Subcutaneous abdominal adipose tissue (tissue), 5 donors: ENCODE results near the gene ZC3H7A.

Source experiments
- H3K27ac ChIP-seq: one replicate; pipeline ENCODE4 v1.7.0; 2013; ENCODE audit warnings: low read depth, mild to moderate bottlenecking, inconsistent platforms, low read length, moderate library complexity
- H3K27me3 ChIP-seq, 5 donors: one replicate each; pipeline ENCODE4 v1.7.0; 2013; ENCODE audit warnings: low read length in 5 of 5, inconsistent platforms in 1 of 5; ENCODE audit not compliant: control insufficient read depth in 5 of 5, insufficient read depth in 4 of 5
- H3K36me3 ChIP-seq, 5 donors: one replicate each; pipeline ENCODE4 v1.7.0; 2013; ENCODE audit warnings: low read length in 5 of 5; ENCODE audit not compliant: control insufficient read depth in 5 of 5, insufficient read depth in 5 of 5
- H3K4me1 ChIP-seq, 5 donors: one replicate each; pipeline ENCODE4 v1.7.0; 2013; ENCODE audit warnings: low read length in 5 of 5, mild to moderate bottlenecking in 3 of 5, moderate library complexity in 1 of 5; ENCODE audit not compliant: control insufficient read depth in 5 of 5, insufficient read depth in 5 of 5
- H3K4me3 ChIP-seq, 5 donors: one replicate each; pipeline ENCODE4 v1.7.0; 2013; ENCODE audit warnings: low read length in 5 of 5, low read depth in 1 of 5
- H3K9ac ChIP-seq, 5 donors: one replicate each; pipeline ENCODE4 v1.7.0; 2013; ENCODE audit warnings: low read length in 5 of 5, mild to moderate bottlenecking in 4 of 5, moderate library complexity in 3 of 5
- H3K9me3 ChIP-seq, 5 donors: one replicate each; pipeline ENCODE4 v1.7.0; 2013; ENCODE audit warnings: low read length in 5 of 5; ENCODE audit not compliant: control insufficient read depth in 5 of 5
- donor health status: healthy.
- donor health status: healthy.
- donor health status: healthy.
- donor health status: healthy.
- donor health status: healthy.

ZC3H7A gene

GRCh38 chr16:11781773-11782172, 15.3 kb downstream of the ZC3H7A start:
- Histone ChIP-seq H3K27me3 (no peaks in the 10 kb centered on the region), H3K27ac (no peak overlapping the region), H3K36me3 (peaks cover 7 to 25% (median 15%) of the 10 kb centered on the region in 5 donors), H3K9ac (no peak overlapping the region), H3K9me3 (no peaks in the 10 kb centered on the region), H3K4me1 (peaks cover 0 to 32% (median 28%) of the 10 kb centered on the region in 5 donors), H3K4me3 (no peak overlapping the region)

- H3K36me3 ChIP-seq, result peaks cover 7 to 31% (median 22%) of the 10 kb centered on the region in 5 donors
- no peak overlapping the region for H3K4me3 ChIP-seq
- no peaks in the 10 kb centered on the region for H3K27me3 ChIP-seq
- no peak overlapping the region for H3K27ac ChIP-seq
- no peaks in the 10 kb centered on the region for H3K9me3 ChIP-seq
- H3K4me1 ChIP-seq, result peaks cover 0 to 32% (median 28%) of the 10 kb centered on the region in 5 donors
- H3K9ac ChIP-seq, result no peak overlapping the region
Measured at GRCh38 chr16:11780991-11781680, 15.9 kb downstream of the ZC3H7A start.

- H3K27ac ChIP-seq, result no peak overlapping the region
- no peaks in the 10 kb centered on the region for H3K9me3 ChIP-seq
- no peaks in the 10 kb centered on the region for H3K27me3 ChIP-seq
- no peak overlapping the region for H3K4me3 ChIP-seq
- peaks cover 0 to 28% (median 25%) of the 10 kb centered on the region in 5 donors for H3K4me1 ChIP-seq
- H3K36me3 ChIP-seq, result peaks cover 23 to 51% (median 31%) of the 10 kb centered on the region in 5 donors
- H3K9ac ChIP-seq, result no peak overlapping the region
Measured at GRCh38 chr16:11779074-11779473, 18.0 kb downstream of the ZC3H7A start.

GRCh38 chr16:11774065-11774626, 22.9 kb downstream of the ZC3H7A start:
- peaks cover 33 to 83% (median 56%) of the 10 kb centered on the region in 5 donors for H3K36me3 ChIP-seq
- H3K9ac ChIP-seq, result no peak overlapping the region
- no peak overlapping the region for H3K27ac ChIP-seq
- H3K9me3 ChIP-seq, result no peaks in the 10 kb centered on the region
- H3K4me3 ChIP-seq, result no peak overlapping the region
- H3K4me1 ChIP-seq, result no peaks in the 10 kb centered on the region
- H3K27me3 ChIP-seq, result no peaks in the 10 kb centered on the region

- Histone ChIP-seq H3K27ac (no peak overlapping the region), H3K4me1 (no peaks in the 10 kb centered on the region), H3K4me3 (no peak overlapping the region), H3K9ac (no peak overlapping the region), H3K9me3 (no peaks in the 10 kb centered on the region), H3K36me3 (peaks cover 40 to 83% (median 70%) of the 10 kb centered on the region in 5 donors), H3K27me3 (no peaks in the 10 kb centered on the region)
Measured at GRCh38 chr16:11768849-11769248, 28.2 kb downstream of the ZC3H7A start.

GRCh38 chr16:11762431-11762830, 34.6 kb downstream of the ZC3H7A start:
- Histone ChIP-seq H3K9me3 (no peaks in the 10 kb centered on the region), H3K4me1 (peaks cover 0 to 9% (median 0%) of the 10 kb centered on the region in 5 donors), H3K27me3 (no peaks in the 10 kb centered on the region), H3K36me3 (peaks cover 56 to 85% (median 73%) of the 10 kb centered on the region in 5 donors), H3K27ac (no peak overlapping the region), H3K9ac (no peak overlapping the region), H3K4me3 (no peak overlapping the region)

- Histone ChIP-seq H3K4me3 (no peak overlapping the region), H3K9me3 (no peaks in the 10 kb centered on the region), H3K27me3 (no peaks in the 10 kb centered on the region), H3K9ac (no peak overlapping the region), H3K27ac (no peak overlapping the region), H3K36me3 (peaks cover 51 to 84% (median 69%) of the 10 kb centered on the region in 5 donors), H3K4me1 (peaks cover 0 to 9% (median 0%) of the 10 kb centered on the region in 5 donors)
Measured at GRCh38 chr16:11759997-11760396, 37.1 kb downstream of the ZC3H7A start.

GRCh38 chr16:11759163-11759834, 37.8 kb downstream of the ZC3H7A start:
- peaks cover 47 to 84% (median 69%) of the 10 kb centered on the region in 5 donors for H3K36me3 ChIP-seq

GRCh38 chr16:11757671-11758545, 39.1 kb downstream of the ZC3H7A start:
- Histone ChIP-seq H3K9me3 (no peaks in the 10 kb centered on the region), H3K27me3 (no peaks in the 10 kb centered on the region), H3K4me3 (no peak overlapping the region), H3K9ac (peak overlapping the region in 1 of 5 donors; percentile 9), H3K4me1 (peaks cover 0 to 9% (median 0%) of the 10 kb centered on the region in 5 donors), H3K36me3 (peaks cover 45 to 92% (median 71%) of the 10 kb centered on the region in 5 donors), H3K27ac (no peak overlapping the region)

More at GRCh38 chr16:11759163-11759834, 37.8 kb downstream of the ZC3H7A start:
- Histone ChIP-seq H3K27ac (no peak overlapping the region), H3K9ac (no peak overlapping the region), H3K4me1 (peaks cover 0 to 9% (median 0%) of the 10 kb centered on the region in 5 donors), H3K27me3 (no peaks in the 10 kb centered on the region), H3K9me3 (no peaks in the 10 kb centered on the region), H3K4me3 (no peak overlapping the region)
